Osteoblast (primary cell): Measurements from ENCODE around the gene MALRD1. TPM values are rescaled to one million over a fixed set of nuclear protein-coding genes. Genes with fewer than 3 reads are reported as not detected.

Experiments used
- DNase-seq: peaks from one replicate; pipeline ENCODE4 v3.0.0; 2011; ENCODE audit warnings: low spot score, mixed read lengths; ENCODE audit not compliant: insufficient read length; ENCODE audit errors: missing footprints
- H2AFZ ChIP-seq: 2 replicates; pipeline ENCODE4 v1.6.0; 2011; ENCODE audit warnings: mild to moderate bottlenecking, low read length
- H3K27ac ChIP-seq: 2 replicates; pipeline ENCODE4 v1.5.1; 2011; ENCODE audit warnings: mild to moderate bottlenecking, low read depth, low read length, moderate library complexity
- H3K27me3 ChIP-seq: 2 replicates; pipeline ENCODE4 v1.6.0; 2012; ENCODE audit warnings: mild to moderate bottlenecking, control low read depth, inconsistent platforms, low read length, moderate library complexity; ENCODE audit not compliant: insufficient read depth
- H3K36me3 ChIP-seq: 2 replicates; pipeline ENCODE4 v1.5.1; 2011; ENCODE audit warnings: mild to moderate bottlenecking, low read length, control low read depth, moderate library complexity; ENCODE audit not compliant: insufficient read depth
- H3K4me1 ChIP-seq: 2 replicates; pipeline ENCODE4 v1.5.1; 2011; ENCODE audit warnings: mild to moderate bottlenecking, low read length, control low read depth, moderate library complexity; ENCODE audit not compliant: insufficient read depth
- H3K4me2 ChIP-seq: 2 replicates; pipeline ENCODE4 v1.6.0; 2011; ENCODE audit warnings: mild to moderate bottlenecking, low read length; ENCODE audit not compliant: insufficient read depth
- H3K4me3 ChIP-seq: fragments of 200-600 bp; sonication (generic); 3 replicates; pipeline ENCODE4 v1.5.1; 2012; ENCODE audit warnings: mild to moderate bottlenecking, low read length, inconsistent platforms; ENCODE audit not compliant: insufficient read depth
- H3K79me2 ChIP-seq: 2 replicates; pipeline ENCODE4 v1.6.0; 2012; ENCODE audit warnings: mild to moderate bottlenecking, low read length, control low read depth, inconsistent platforms; ENCODE audit not compliant: insufficient read depth
- H3K9me3 ChIP-seq: 2 replicates; pipeline ENCODE4 v1.5.1; 2011; ENCODE audit warnings: low read depth, low read length, control low read depth
- H4K20me1 ChIP-seq: 2 replicates; pipeline ENCODE4 v1.6.0; 2012; ENCODE audit warnings: mild to moderate bottlenecking, low read length, control low read depth; ENCODE audit not compliant: insufficient read depth
- CTCF ChIP-seq: IDR thresholded peaks from 2 replicates; pipeline ENCODE4 v1.5.1; 2011; ENCODE audit warnings: mild to moderate bottlenecking, low read depth, low read length, moderate library complexity; ENCODE audit errors: extremely low read depth
- total RNA-seq: library from RNA; depleted of rRNA; stranded (reverse); fragments of >200 nt; gene quantifications from 2 replicates; pipeline ENCODE4 v1.2.3, GENCODE V29; 2012

The MALRD1 gene
- total RNA-seq, 1 donor = 2.9 TPM

GRCh38 chr10:19683356-19683755, 634.8 kb downstream of the MALRD1 start:
- Histone ChIP-seq H3K4me1 (no peaks in the 10 kb centered on the region), H3K4me3 (no peak overlapping the region), H2AFZ (no peak overlapping the region), H3K36me3 (no peaks in the 10 kb centered on the region), H3K27me3 (no peaks in the 10 kb centered on the region), H3K9me3 (no peaks in the 10 kb centered on the region), H3K79me2 (no peaks in the 10 kb centered on the region), H3K27ac (no peak overlapping the region), H3K4me2 (no peak overlapping the region), H4K20me1 (no peaks in the 10 kb centered on the region)
- TF ChIP-seq CTCF = no peak
- DNase-seq = no peak

- no peaks in the 10 kb centered on the region for H3K27me3 ChIP-seq
- H3K79me2 ChIP-seq = no peaks in the 10 kb centered on the region
- no peaks in the 10 kb centered on the region for H3K4me1 ChIP-seq
- H4K20me1 ChIP-seq = no peaks in the 10 kb centered on the region
- no peak for DNase-seq
- H3K4me2 ChIP-seq = peak overlapping the region; percentile 32
- no peak overlapping the region for H3K4me3 ChIP-seq
- H3K36me3 ChIP-seq = no peaks in the 10 kb centered on the region
- H2AFZ ChIP-seq = peak overlapping the region; percentile 52
- H3K9me3 ChIP-seq = no peaks in the 10 kb centered on the region
- TF ChIP-seq CTCF = peak; percentile 48
- H3K27ac ChIP-seq = no peak overlapping the region
Observed at GRCh38 chr10:19683960-19684359, 635.4 kb downstream of the MALRD1 start.

GRCh38 chr10:19688344-19688743, 639.7 kb downstream of the MALRD1 start:
- Histone ChIP-seq H3K4me2 (no peak overlapping the region), H3K4me3 (no peak overlapping the region), H3K4me1 (no peaks in the 10 kb centered on the region), H3K36me3 (no peaks in the 10 kb centered on the region), H2AFZ (no peak overlapping the region), H4K20me1 (no peaks in the 10 kb centered on the region), H3K27me3 (no peaks in the 10 kb centered on the region), H3K79me2 (no peaks in the 10 kb centered on the region), H3K27ac (no peak overlapping the region), H3K9me3 (no peaks in the 10 kb centered on the region)
- no peak for DNase-seq
- TF ChIP-seq CTCF = no peak

- Histone ChIP-seq H3K27me3 (no peaks in the 10 kb centered on the region), H3K4me1 (no peaks in the 10 kb centered on the region), H4K20me1 (no peaks in the 10 kb centered on the region), H3K4me2 (no peak overlapping the region), H3K27ac (no peak overlapping the region), H3K36me3 (no peaks in the 10 kb centered on the region), H3K4me3 (no peak overlapping the region), H3K79me2 (no peaks in the 10 kb centered on the region), H2AFZ (no peak overlapping the region), H3K9me3 (no peaks in the 10 kb centered on the region)
- DNase-seq = no peak
- TF ChIP-seq CTCF = no peak
Observed at GRCh38 chr10:19689231-19689630, 640.6 kb downstream of the MALRD1 start.
